HepG2 (cell line): Measurements from ENCODE around the gene PDHX. TPM values are rescaled to one million over a fixed set of nuclear protein-coding genes. Genes with fewer than 3 reads are reported as not detected.

Experiments
- CBX5 ChIP-seq: sonication (generic); formaldehyde crosslinking; IDR thresholded peaks from 2 replicates; pipeline ENCODE4 v1.4.0; 2020; ENCODE audit warnings: missing genetic modification reagents, borderline replicate concordance
- DNMT1 ChIP-seq: sonication (generic); formaldehyde crosslinking; IDR thresholded peaks from 2 replicates; pipeline ENCODE4 v1.5.1; 2020; ENCODE audit warnings: mild to moderate bottlenecking, missing genetic modification reagents
- IRF2 ChIP-seq: IDR thresholded peaks from 2 replicates; pipeline ENCODE4 v1.6.1; 2018; ENCODE audit warnings: missing genetic modification reagents, missing compliant biosample characterization
- MAFK ChIP-seq, 2 experiments: IDR thresholded peaks in 1 of 2; conservative IDR thresholded peaks in 1 of 2; 2 replicates each; pipeline ENCODE4 v1.6.1; 2011; ENCODE audit warnings: improper control_type of control experiment in 2 of 2, low read length in 2 of 2
- MATR3 ChIP-seq: sonication (generic); formaldehyde crosslinking; IDR thresholded peaks from 2 replicates; pipeline ENCODE4 v1.4.0; 2020; ENCODE audit warnings: missing genetic modification reagents
- MZF1 ChIP-seq: sonication (generic); formaldehyde crosslinking; IDR thresholded peaks from 2 replicates; pipeline ENCODE4 v1.8.1; 2023; ENCODE audit warnings: mild to moderate bottlenecking, missing genetic modification reagents, borderline replicate concordance
- RFX3 ChIP-seq: IDR thresholded peaks from 2 replicates; pipeline ENCODE4 v1.6.1; 2016; ENCODE audit warnings: missing biosample characterization, missing genetic modification reagents
- SOX5 ChIP-seq: IDR thresholded peaks from 2 replicates; pipeline ENCODE4 v1.6.1; 2016; ENCODE audit warnings: borderline replicate concordance
- SRSF4 ChIP-seq: fragments of 200-400 bp; formaldehyde crosslinking; IDR thresholded peaks from one replicate; pipeline ENCODE4 v1.6.1; 2018; ENCODE audit warnings: mild to moderate bottlenecking, low read depth, low read length, moderate library complexity; ENCODE audit not compliant: poor library complexity, severe bottlenecking
- ZNF205 ChIP-seq: IDR thresholded peaks from 2 replicates; pipeline ENCODE4 v1.6.1; 2018; ENCODE audit warnings: missing biosample characterization, missing genetic modification reagents
- ZNF503 ChIP-seq: sonication (generic); formaldehyde crosslinking; IDR thresholded peaks from 2 replicates; pipeline ENCODE4 v1.4.0; 2020; ENCODE audit warnings: missing genetic modification reagents
- ZNF614 ChIP-seq: IDR thresholded peaks from 2 replicates; pipeline ENCODE4 v1.6.1; 2018; ENCODE audit warnings: missing biosample characterization, missing genetic modification reagents, inconsistent platforms, borderline replicate concordance
- ZNF639 ChIP-seq: conservative IDR thresholded peaks from 2 replicates; pipeline ENCODE4 v1.6.1; 2018; ENCODE audit warnings: missing genetic modification reagents
- polyA plus RNA-seq, 8 experiments: library from polyadenylated mRNA; depleted of rRNA in 3 of 8; stranded (reverse) in 7 of 8; unstranded in 1 of 8; fragments of >200 nt; fragmentation: Illumina TruSeq in 4 of 8; extraction: Trizol in 4 of 8; gene quantifications; 2 replicates each; pipeline versions ENCODE4 v1.2.1 to v1.2.3, GENCODE V29; 2011 to 2016; ENCODE audit warnings: low read depth in 4 of 8, missing spikeins in 1 of 8, mixed read lengths in 1 of 8; ENCODE audit not compliant: insufficient read depth in 1 of 8
- total RNA-seq, 5 experiments: library from RNA; depleted of rRNA; stranded (reverse); fragments of >200 nt; fragmentation: Illumina TruSeq; extraction: Trizol; gene quantifications; 2 replicates each; pipeline ENCODE4 v1.2.3, GENCODE V29; 2016; ENCODE audit warnings: low read depth in 1 of 5
- TF ChIP-seq, protein P1 (sequence below): sonication (generic); formaldehyde crosslinking; IDR thresholded peaks from 2 replicates; pipeline ENCODE4 v1.4.0; 2020; ENCODE audit warnings: missing genetic modification reagents
- TF ChIP-seq, protein P2 (sequence below): sonication (generic); formaldehyde crosslinking; IDR thresholded peaks from 2 replicates; pipeline ENCODE4 v1.8.0; 2022; ENCODE audit warnings: missing genetic modification reagents, mild to moderate bottlenecking, borderline replicate concordance
- TF ChIP-seq, protein P3 (sequence below): IDR thresholded peaks from 2 replicates; pipeline ENCODE4 v1.6.1; 2012; ENCODE audit warnings: inconsistent platforms
- TF ChIP-seq, protein P4 (sequence below): IDR thresholded peaks from 2 replicates; pipeline ENCODE4 v1.6.1; 2016; ENCODE audit warnings: mild to moderate bottlenecking, missing biosample characterization, missing genetic modification reagents

The PDHX gene
- total and polyA plus RNA-seq, 2 of the 13 experiments (the other 11 are each of a cell fraction or from before 2014, with no cell fraction given): 41.0 to 73.8 TPM

DNA sequence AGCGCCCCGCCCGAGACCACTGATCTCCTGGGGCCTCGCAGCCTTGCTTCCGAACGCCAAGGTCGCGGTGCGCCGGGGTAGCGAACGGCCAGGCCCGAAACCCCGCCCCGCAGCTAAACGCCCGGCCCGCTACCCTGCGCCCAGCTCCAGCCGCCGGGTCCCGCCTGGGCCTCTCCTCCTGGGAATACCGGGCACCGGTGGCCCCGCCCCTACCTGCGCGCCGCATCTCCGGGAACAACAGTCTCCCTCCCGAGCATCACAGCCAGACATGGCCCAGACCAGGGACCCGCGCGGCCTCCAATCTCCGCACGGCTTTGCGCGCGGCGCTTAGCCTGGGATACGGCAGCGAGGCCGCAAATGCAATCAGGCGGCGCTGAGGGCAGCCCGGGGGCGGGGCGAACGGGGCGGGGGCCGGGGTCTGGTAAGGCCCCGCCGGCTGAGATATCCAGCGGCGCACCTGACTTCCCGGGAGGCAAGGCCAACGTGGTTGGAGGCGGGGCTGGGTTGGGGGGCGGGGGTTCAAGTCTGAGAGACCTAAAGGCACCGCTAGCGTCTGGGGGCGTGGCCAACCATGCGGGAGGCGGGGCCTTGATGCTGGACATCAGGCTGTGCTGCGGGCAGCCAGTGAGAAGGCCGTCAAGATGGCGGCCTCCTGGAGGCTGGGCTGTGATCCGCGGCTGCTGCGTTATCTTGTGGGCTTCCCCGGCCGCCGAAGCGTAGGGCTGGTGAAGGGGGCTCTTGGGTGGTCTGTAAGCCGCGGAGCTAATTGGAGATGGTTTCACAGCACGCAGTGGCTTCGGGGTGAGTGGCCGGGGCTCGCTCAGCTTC lies at the start of gene PDHX, which contains the start of gene APIP (continued):
- TF ChIP-seq, protein P1, sequence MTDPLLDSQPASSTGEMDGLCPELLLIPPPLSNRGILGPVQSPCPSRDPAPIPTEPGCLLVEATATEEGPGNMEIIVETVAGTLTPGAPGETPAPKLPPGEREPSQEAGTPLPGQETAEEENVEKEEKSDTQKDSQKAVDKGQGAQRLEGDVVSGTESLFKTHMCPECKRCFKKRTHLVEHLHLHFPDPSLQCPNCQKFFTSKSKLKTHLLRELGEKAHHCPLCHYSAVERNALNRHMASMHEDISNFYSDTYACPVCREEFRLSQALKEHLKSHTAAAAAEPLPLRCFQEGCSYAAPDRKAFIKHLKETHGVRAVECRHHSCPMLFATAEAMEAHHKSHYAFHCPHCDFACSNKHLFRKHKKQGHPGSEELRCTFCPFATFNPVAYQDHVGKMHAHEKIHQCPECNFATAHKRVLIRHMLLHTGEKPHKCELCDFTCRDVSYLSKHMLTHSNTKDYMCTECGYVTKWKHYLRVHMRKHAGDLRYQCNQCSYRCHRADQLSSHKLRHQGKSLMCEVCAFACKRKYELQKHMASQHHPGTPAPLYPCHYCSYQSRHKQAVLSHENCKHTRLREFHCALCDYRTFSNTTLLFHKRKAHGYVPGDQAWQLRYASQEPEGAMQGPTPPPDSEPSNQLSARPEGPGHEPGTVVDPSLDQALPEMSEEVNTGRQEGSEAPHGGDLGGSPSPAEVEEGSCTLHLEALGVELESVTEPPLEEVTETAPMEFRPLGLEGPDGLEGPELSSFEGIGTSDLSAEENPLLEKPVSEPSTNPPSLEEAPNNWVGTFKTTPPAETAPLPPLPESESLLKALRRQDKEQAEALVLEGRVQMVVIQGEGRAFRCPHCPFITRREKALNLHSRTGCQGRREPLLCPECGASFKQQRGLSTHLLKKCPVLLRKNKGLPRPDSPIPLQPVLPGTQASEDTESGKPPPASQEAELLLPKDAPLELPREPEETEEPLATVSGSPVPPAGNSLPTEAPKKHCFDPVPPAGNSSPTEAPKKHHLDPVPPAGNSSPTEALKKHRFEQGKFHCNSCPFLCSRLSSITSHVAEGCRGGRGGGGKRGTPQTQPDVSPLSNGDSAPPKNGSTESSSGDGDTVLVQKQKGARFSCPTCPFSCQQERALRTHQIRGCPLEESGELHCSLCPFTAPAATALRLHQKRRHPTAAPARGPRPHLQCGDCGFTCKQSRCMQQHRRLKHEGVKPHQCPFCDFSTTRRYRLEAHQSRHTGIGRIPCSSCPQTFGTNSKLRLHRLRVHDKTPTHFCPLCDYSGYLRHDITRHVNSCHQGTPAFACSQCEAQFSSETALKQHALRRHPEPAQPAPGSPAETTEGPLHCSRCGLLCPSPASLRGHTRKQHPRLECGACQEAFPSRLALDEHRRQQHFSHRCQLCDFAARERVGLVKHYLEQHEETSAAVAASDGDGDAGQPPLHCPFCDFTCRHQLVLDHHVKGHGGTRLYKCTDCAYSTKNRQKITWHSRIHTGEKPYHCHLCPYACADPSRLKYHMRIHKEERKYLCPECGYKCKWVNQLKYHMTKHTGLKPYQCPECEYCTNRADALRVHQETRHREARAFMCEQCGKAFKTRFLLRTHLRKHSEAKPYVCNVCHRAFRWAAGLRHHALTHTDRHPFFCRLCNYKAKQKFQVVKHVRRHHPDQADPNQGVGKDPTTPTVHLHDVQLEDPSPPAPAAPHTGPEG (CRISPR knock-in tag): peak; percentile 60; the same call in 1 of the 2 replicates
- TF ChIP-seq ZNF614 (CRISPR knock-in tag): 0 out of 2 replicates have a peak, but pooled peaks have one; percentile 55
- TF ChIP-seq ZNF503 (CRISPR knock-in tag): peak; percentile 75; the same call in 1 of the 2 replicates
- TF ChIP-seq RFX3 (CRISPR knock-in tag): no peak
- TF ChIP-seq, protein P2, sequence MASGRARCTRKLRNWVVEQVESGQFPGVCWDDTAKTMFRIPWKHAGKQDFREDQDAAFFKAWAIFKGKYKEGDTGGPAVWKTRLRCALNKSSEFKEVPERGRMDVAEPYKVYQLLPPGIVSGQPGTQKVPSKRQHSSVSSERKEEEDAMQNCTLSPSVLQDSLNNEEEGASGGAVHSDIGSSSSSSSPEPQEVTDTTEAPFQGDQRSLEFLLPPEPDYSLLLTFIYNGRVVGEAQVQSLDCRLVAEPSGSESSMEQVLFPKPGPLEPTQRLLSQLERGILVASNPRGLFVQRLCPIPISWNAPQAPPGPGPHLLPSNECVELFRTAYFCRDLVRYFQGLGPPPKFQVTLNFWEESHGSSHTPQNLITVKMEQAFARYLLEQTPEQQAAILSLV: peak; percentile 89; the same call in 1 of the 2 replicates
- TF ChIP-seq ZNF205 (CRISPR knock-in tag): peak; percentile 63; the same call in 1 of the 2 replicates
- TF ChIP-seq MZF1: no peak
- peak; percentile 11; the same call in 1 of the 2 replicates for TF ChIP-seq SOX5 (CRISPR knock-in tag)
- TF ChIP-seq, protein P3, sequence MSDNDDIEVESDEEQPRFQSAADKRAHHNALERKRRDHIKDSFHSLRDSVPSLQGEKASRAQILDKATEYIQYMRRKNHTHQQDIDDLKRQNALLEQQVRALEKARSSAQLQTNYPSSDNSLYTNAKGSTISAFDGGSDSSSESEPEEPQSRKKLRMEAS: peak; percentile 70
- TF ChIP-seq ZNF639 (CRISPR knock-in tag): peak; percentile 96
- TF ChIP-seq IRF2 (CRISPR knock-in tag): no peak; the same call in 1 of the 2 replicates
- TF ChIP-seq MAFK (conservative IDR thresholded peaks at IDR 0.05 in 1 of 2, IDR thresholded peaks at IDR 0.05 in 1 of 2; ENCODE audit: low read length in 2 of 2): no peak
- no peak for TF ChIP-seq SRSF4
- TF ChIP-seq, protein P4, sequence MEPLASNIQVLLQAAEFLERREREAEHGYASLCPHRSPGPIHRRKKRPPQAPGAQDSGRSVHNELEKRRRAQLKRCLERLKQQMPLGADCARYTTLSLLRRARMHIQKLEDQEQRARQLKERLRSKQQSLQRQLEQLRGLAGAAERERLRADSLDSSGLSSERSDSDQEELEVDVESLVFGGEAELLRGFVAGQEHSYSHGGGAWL (CRISPR knock-in tag): peak; percentile 76; the same call in 1 of the 2 replicates
- no peak for TF ChIP-seq DNMT1 (CRISPR knock-in tag)
- peak; percentile 56; the same call in 1 of the 2 replicates for TF ChIP-seq CBX5
- no peak for TF ChIP-seq MATR3 (CRISPR knock-in tag)
